NCI-H2081 (cell line): Measurements from ENCODE around the gene IL18BP.
A peak's percentile ranks its signal among the peaks of the same experiment; 100 is the strongest.

ENCODE experiments used
- DNase-seq, 2 experiments: peaks; one replicate each; lab custom pipeline; 2025; lab: John Stamatoyannopoulos, UW

IL18BP gene

DNA sequence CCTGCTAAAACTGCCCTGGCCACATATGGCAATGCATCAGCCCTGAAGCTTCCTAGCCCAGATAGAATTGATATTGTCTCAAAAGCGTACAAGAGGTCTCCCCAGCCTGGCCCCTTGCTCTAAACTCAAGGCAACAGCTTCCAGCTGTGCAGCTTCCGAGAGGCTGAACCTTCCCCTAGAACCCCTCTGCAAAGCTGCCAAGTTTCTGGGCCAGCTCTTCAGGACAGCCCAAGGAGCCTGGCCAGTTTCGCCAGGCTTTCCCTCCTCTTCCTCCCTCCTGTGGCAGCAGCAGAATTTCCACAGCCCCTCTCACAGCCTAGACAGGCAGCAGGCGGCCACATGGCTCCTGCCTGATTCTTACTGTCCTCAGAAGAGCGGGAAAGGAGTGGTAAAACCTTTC is 47.1 kb downstream of the IL18BP start:
- no peak for DNase-seq

DNA sequence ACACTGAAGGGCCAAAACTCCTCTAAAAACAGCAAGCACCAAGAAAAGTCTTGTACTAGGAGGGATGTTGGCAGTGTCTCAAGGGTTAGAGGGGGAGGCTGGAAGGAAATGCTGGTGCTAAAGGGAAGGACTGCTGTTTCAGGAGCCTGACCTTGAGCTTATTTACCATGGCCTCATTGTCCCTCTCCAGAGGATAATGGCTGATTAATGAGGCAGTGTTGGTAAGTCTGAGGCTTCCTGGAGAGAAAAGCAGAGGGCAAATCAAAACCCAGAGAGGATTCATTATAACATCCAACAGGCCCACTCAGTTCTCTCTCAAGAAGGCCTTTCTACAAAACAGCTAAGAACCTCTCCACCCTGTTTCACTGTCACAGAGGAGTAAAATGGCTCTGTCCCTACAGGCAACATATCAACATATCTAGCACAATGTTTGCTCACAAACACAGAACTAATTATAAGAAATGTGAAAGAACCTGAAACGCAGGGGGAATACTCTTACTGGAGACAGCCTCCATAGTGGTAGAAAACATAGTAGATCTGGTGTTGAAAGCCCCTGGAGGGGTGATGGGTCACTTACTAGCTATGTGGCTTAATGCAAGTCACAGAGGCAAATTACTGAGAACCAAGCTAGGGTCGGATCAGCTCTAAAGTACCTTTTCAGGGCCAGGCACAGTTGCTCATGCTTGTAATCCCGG is 50.2 kb downstream of the IL18BP start:
- peak in 1 of 2 experiments; percentile 12 for DNase-seq
